ENCODE data around the gene ELL2.
"Not testable (repeated sequence)": the region's sequence is repeated elsewhere in the genome, so short reads cannot be mapped to it uniquely, and the experiment has no call there.

Gene ELL2

GRCh38 chr5:95907740-95908706 lies 53.6 kb downstream of the ELL2 start:
- DNase-seq (ENCODE audit: low read depth) = no peak

- no peak for DNase-seq (ENCODE audit: low read depth)
These were observed 54.5 kb downstream of the ELL2 start for GRCh38 chr5:95907067-95907705.

GRCh38 chr5:95906398-95906797 lies 55.3 kb downstream of the ELL2 start:
- DNase-seq (ENCODE audit: low read depth) = not testable (repeated sequence)

- no peak for DNase-seq (ENCODE audit: low read depth)
These were observed 56.8 kb downstream of the ELL2 start for GRCh38 chr5:95904827-95905226.

- no peak for DNase-seq (ENCODE audit: low read depth)
These were observed 57.8 kb downstream of the ELL2 start for GRCh38 chr5:95903838-95904237.

- DNase-seq (ENCODE audit: low read depth) = no peak
These were observed 59.7 kb downstream of the ELL2 start for GRCh38 chr5:95901676-95902627.

GRCh38 chr5:95900383-95900958 lies 61.2 kb downstream of the ELL2 start:
- no peak for DNase-seq (ENCODE audit: low read depth)

GRCh38 chr5:95899829-95900228 lies 61.8 kb downstream of the ELL2 start:
- DNase-seq (ENCODE audit: low read depth) = no peak

GRCh38 chr5:95899006-95899405 lies 62.6 kb downstream of the ELL2 start:
- no peak for DNase-seq (ENCODE audit: low read depth)

GRCh38 chr5:95895771-95896170 lies 65.9 kb downstream of the ELL2 start:
- DNase-seq (ENCODE audit: low read depth) = no peak

- DNase-seq (ENCODE audit: low read depth) = no peak
These were observed 66.4 kb downstream of the ELL2 start for GRCh38 chr5:95895251-95895650.

- DNase-seq (ENCODE audit: low read depth) = no peak
These were observed 68.8 kb downstream of the ELL2 start for GRCh38 chr5:95892784-95893354.

- DNase-seq (ENCODE audit: low read depth) = no peak
These were observed 70.2 kb downstream of the ELL2 start for GRCh38 chr5:95891499-95891898.

GRCh38 chr5:95889076-95889475 lies 72.6 kb downstream of the ELL2 start:
- no peak for DNase-seq (ENCODE audit: low read depth)

GRCh38 chr5:95887977-95888376 lies 73.7 kb downstream of the ELL2 start:
- DNase-seq (ENCODE audit: low read depth) = no peak

GRCh38 chr5:95886340-95887044 lies 75.2 kb downstream of the ELL2 start:
- no peak for DNase-seq (ENCODE audit: low read depth)

GRCh38 chr5:95884511-95884910 lies 77.1 kb downstream of the ELL2 start:
- DNase-seq (ENCODE audit: low read depth) = no peak

GRCh38 chr5:95884017-95884325 lies 77.7 kb downstream of the ELL2 start:
- DNase-seq (ENCODE audit: low read depth) = no peak

- DNase-seq (ENCODE audit: low read depth) = no peak
These were observed 78.2 kb downstream of the ELL2 start for GRCh38 chr5:95883185-95884016.

GRCh38 chr5:95881833-95882232 lies 79.8 kb downstream of the ELL2 start:
- DNase-seq (ENCODE audit: low read depth) = no peak

All from HS-27A (cell line).